NT2/D1 (cell line): ENCODE data around the gene MKNK1.

Experiments used
- DNase-seq: peaks from one replicate; pipeline ENCODE4 v3.0.0-alpha.2; 2011; ENCODE audit warnings: low read depth, low spot score
- H3K27me3 ChIP-seq: 2 replicates; pipeline ENCODE4 v1.6.0; 2011; ENCODE audit warnings: mild to moderate bottlenecking; ENCODE audit not compliant: insufficient read length, insufficient read depth
- H3K36me3 ChIP-seq: 2 replicates; pipeline ENCODE4 v1.6.1; 2011; ENCODE audit warnings: mild to moderate bottlenecking, low read length, mixed read lengths; ENCODE audit not compliant: insufficient read depth, insufficient read length
- H3K4me1 ChIP-seq: 2 replicates; pipeline ENCODE4 v1.5.1; 2011; ENCODE audit not compliant: insufficient read depth, insufficient read length
- H3K4me3 ChIP-seq: 2 replicates; pipeline ENCODE4 v1.5.1; 2011; ENCODE audit warnings: low read depth; ENCODE audit not compliant: insufficient read length
- H3K9ac ChIP-seq: 2 replicates; pipeline ENCODE4 v1.6.0; 2011; ENCODE audit warnings: low read depth; ENCODE audit not compliant: insufficient read length
- H3K9me3 ChIP-seq: 2 replicates; pipeline ENCODE4 v1.5.1; 2011; ENCODE audit warnings: mild to moderate bottlenecking, low read length; ENCODE audit not compliant: insufficient read depth
- SUZ12 ChIP-seq: IDR thresholded peaks from 2 replicates; pipeline ENCODE4 v1.6.1; 2011; ENCODE audit not compliant: insufficient read length, insufficient read depth; ENCODE audit errors: extremely low read depth
- YY1 ChIP-seq: IDR thresholded peaks from 2 replicates; pipeline ENCODE4 v1.6.1; 2011; ENCODE audit not compliant: insufficient read length, insufficient read depth
- ZNF274 ChIP-seq: IDR thresholded peaks from 2 replicates; pipeline ENCODE4 v1.6.1; 2011; ENCODE audit warnings: mild to moderate bottlenecking, low read depth, low read length

MKNK1 gene

GRCh38 chr1:46532498-46533178, 71.4 kb downstream of the MKNK1 start:
- peak; percentile 71 for DNase-seq
- H3K9ac ChIP-seq = peak overlapping the region; percentile 79

GRCh38 chr1:46532095-46532494, 72.0 kb downstream of the MKNK1 start:
- Histone ChIP-seq H3K9ac (no peak overlapping the region), H3K4me1 (peaks cover 31% of the 10 kb centered on the region), H3K27me3 (peaks cover 97% of the 10 kb centered on the region), H3K4me3 (no peak overlapping the region), H3K36me3 (no peaks in the 10 kb centered on the region), H3K9me3 (peaks cover 9% of the 10 kb centered on the region)
- TF ChIP-seq YY1 (no peak), ZNF274 (no peak), SUZ12 (no peak)
- DNase-seq = no peak

More at GRCh38 chr1:46532498-46533178, 71.4 kb downstream of the MKNK1 start:
- H3K9me3 ChIP-seq = peaks cover 10% of the 10 kb centered on the region
- H3K36me3 ChIP-seq = no peaks in the 10 kb centered on the region
- no peak for TF ChIP-seq SUZ12
- no peak for TF ChIP-seq ZNF274
- no peak for TF ChIP-seq YY1
- H3K4me1 ChIP-seq = peaks cover 26% of the 10 kb centered on the region
- peak overlapping the region; percentile 45 for H3K4me3 ChIP-seq
- H3K27me3 ChIP-seq = peaks cover 96% of the 10 kb centered on the region

GRCh38 chr1:46530791-46531409, 73.2 kb downstream of the MKNK1 start:
- TF ChIP-seq YY1 (no peak), ZNF274 (no peak), SUZ12 (no peak)
- Histone ChIP-seq H3K4me1 (peaks cover 38% of the 10 kb centered on the region), H3K9ac (no peak overlapping the region), H3K4me3 (no peak overlapping the region), H3K9me3 (no peaks in the 10 kb centered on the region), H3K36me3 (no peaks in the 10 kb centered on the region), H3K27me3 (peaks cover 100% of the 10 kb centered on the region)
- DNase-seq = no peak

- TF ChIP-seq YY1 (no peak), SUZ12 (no peak), ZNF274 (no peak)
- no peak for DNase-seq
- H3K9me3 ChIP-seq = no peaks in the 10 kb centered on the region
- no peak overlapping the region for H3K4me3 ChIP-seq
- H3K36me3 ChIP-seq = no peaks in the 10 kb centered on the region
- H3K27me3 ChIP-seq = peaks cover 100% of the 10 kb centered on the region
- no peak overlapping the region for H3K9ac ChIP-seq
- peaks cover 43% of the 10 kb centered on the region for H3K4me1 ChIP-seq
Measured at GRCh38 chr1:46530311-46530710, 73.8 kb downstream of the MKNK1 start.

- DNase-seq = no peak
- Histone ChIP-seq H3K4me1 (peaks cover 52% of the 10 kb centered on the region), H3K9ac (no peak overlapping the region), H3K36me3 (no peaks in the 10 kb centered on the region), H3K9me3 (no peaks in the 10 kb centered on the region), H3K27me3 (peaks cover 100% of the 10 kb centered on the region), H3K4me3 (no peak overlapping the region)
- TF ChIP-seq SUZ12 (no peak), YY1 (no peak), ZNF274 (no peak)
Measured at GRCh38 chr1:46529031-46529630, 74.9 kb downstream of the MKNK1 start.

GRCh38 chr1:46528297-46528955, 75.6 kb downstream of the MKNK1 start:
- H3K27me3 ChIP-seq = peaks cover 100% of the 10 kb centered on the region
- TF ChIP-seq YY1 (no peak), ZNF274 (no peak), SUZ12 (peak; percentile 34)
- no peak overlapping the region for H3K4me3 ChIP-seq
- no peak for DNase-seq
- peaks cover 47% of the 10 kb centered on the region for H3K4me1 ChIP-seq
- no peak overlapping the region for H3K9ac ChIP-seq
- H3K36me3 ChIP-seq = no peaks in the 10 kb centered on the region
- H3K9me3 ChIP-seq = no peaks in the 10 kb centered on the region
